Panc1 (cell line): ENCODE data around the gene MAGEB6B. TPM values are rescaled to one million over a fixed set of nuclear protein-coding genes. Genes with fewer than 3 reads are reported as not detected.

Source experiments
- ATAC-seq: fragments of 200-7000 bp; cut with Tn5 transposase; 2 replicates; pipeline ENCODE4 v1.9.1; 2020; ENCODE audit warnings: mild to moderate bottlenecking, moderate library complexity
- Bru-seq: library from RNA; stranded (reverse); fragments of 400-500 nt; gene quantifications from one replicate; lab custom pipeline; 2021; lab: Mats Ljungman, UMichigan
- BruChase-seq, 2 experiments: library from RNA; stranded (reverse); fragments of 400-500 nt; gene quantifications; one replicate each; lab custom pipeline; 2021; lab: Mats Ljungman, UMichigan
- BruUV-seq: library from RNA; stranded (reverse); fragments of 400-500 nt; replicated peaks from 2 replicates; lab custom pipeline; 2021; lab: Mats Ljungman, UMichigan
- CTCF ChIA-PET: fragments of 300-600 bp; sonication (Branson Sonifier 250); formaldehyde crosslinking; loops from one replicate; lab custom pipeline; 2022; ENCODE audit warnings: antibody characterized with exemption; lab: Charles Lee
- POLR2A ChIA-PET: fragments of 300-600 bp; sonication (Branson Sonifier 250); formaldehyde crosslinking; loops from one replicate; lab custom pipeline; 2022; ENCODE audit warnings: antibody characterized with exemption; lab: Charles Lee
- DNase-seq: peaks from one replicate; pipeline ENCODE4 v3.0.0-alpha.2; 2010; ENCODE audit warnings: low read depth, low spot score
- H3K27ac ChIP-seq: 2 replicates; pipeline ENCODE4 v1.5.1; 2011; ENCODE audit warnings: mild to moderate bottlenecking, low read length, inconsistent platforms
- H3K27me3 ChIP-seq: fragments of 200-500 bp; sonication (Bioruptor generic); 2 replicates; pipeline ENCODE4 v1.6.0; 2014; ENCODE audit warnings: low read length, inconsistent platforms; ENCODE audit not compliant: control insufficient read depth, insufficient read depth
- H3K36me3 ChIP-seq: fragments of 200-500 bp; sonication (Bioruptor generic); 2 replicates; pipeline ENCODE4 v1.5.1; 2014; ENCODE audit warnings: inconsistent platforms, mild to moderate bottlenecking, low read length, moderate library complexity; ENCODE audit not compliant: control insufficient read depth, insufficient read depth
- H3K4me1 ChIP-seq: 2 replicates; pipeline ENCODE4 v1.5.1; 2011; ENCODE audit warnings: inconsistent platforms, mild to moderate bottlenecking, low read length, moderate library complexity; ENCODE audit not compliant: control insufficient read depth, insufficient read depth
- H3K4me3 ChIP-seq, 2 experiments: 2 replicates each; pipeline ENCODE4 v1.5.1; 2011 to 2012; ENCODE audit warnings: low read depth in 2 of 2, low read length in 2 of 2, mild to moderate bottlenecking in 2 of 2, inconsistent platforms in 1 of 2, moderate library complexity in 1 of 2
- H3K9me3 ChIP-seq: fragments of 200-500 bp; sonication (Bioruptor generic); 2 replicates; pipeline ENCODE4 v1.5.1; 2014; ENCODE audit warnings: low read depth, mild to moderate bottlenecking, inconsistent platforms, low read length, moderate library complexity; ENCODE audit not compliant: control insufficient read depth, insufficient read depth
- POLR2AphosphoS5 ChIP-seq: IDR thresholded peaks from 2 replicates; pipeline ENCODE4 v1.6.1; 2012; ENCODE audit warnings: mild to moderate bottlenecking, low read depth, low read length, moderate library complexity
- SIN3A ChIP-seq: IDR thresholded peaks from 2 replicates; pipeline ENCODE4 v1.6.1; 2012; ENCODE audit warnings: low read depth, mild to moderate bottlenecking, low read length, moderate library complexity, borderline replicate concordance; ENCODE audit not compliant: insufficient read depth
- TCF7L2 ChIP-seq: IDR thresholded peaks from 2 replicates; pipeline ENCODE4 v1.6.1; 2011; ENCODE audit warnings: mild to moderate bottlenecking, low read depth, low read length, inconsistent platforms
- in situ Hi-C: cut with HindIII; loops from 2 replicates; pipeline ENCODE4 v1.10.0; 2016; ENCODE audit warnings: low sequenced_read_pairs, low pct_unique_long_range_greater_than_20kb
- intact Hi-C: fragments of 100-400 bp; cut with micrococcal nuclease; formaldehyde crosslinking; loops from one replicate; pipeline ENCODE4 v1.10.0; 2022; ENCODE audit not compliant: unreplicated experiment
- long read RNA-seq: library from polyadenylated mRNA; unstranded; transcript quantifications from one replicate; pipeline ENCODE4 v2.0.0, GENCODE V29; 2021; ENCODE audit not compliant: unreplicated experiment
- polyA plus RNA-seq: library from polyadenylated mRNA; unstranded; fragments of >200 nt; gene quantifications from one replicate; pipeline ENCODE4 v1.2.1, GENCODE V29; 2012; ENCODE audit warnings: missing spikeins; ENCODE audit not compliant: insufficient read length
- total RNA-seq: library from RNA; stranded (reverse); gene quantifications from one replicate; pipeline ENCODE4 v1.2.1, GENCODE V29; 2021; ENCODE audit not compliant: unreplicated experiment
- TF ChIP-seq, protein P1 (sequence below): fragments of 450-650 bp; IDR thresholded peaks from 2 replicates; pipeline ENCODE4 v1.5.1; 2017; ENCODE audit warnings: mild to moderate bottlenecking
- TF ChIP-seq, protein P2 (sequence below), 2 experiments: IDR thresholded peaks; 2 replicates each; pipeline ENCODE4 v1.6.1; 2011 to 2012; ENCODE audit warnings: low read depth in 2 of 2, control low read depth in 1 of 2, low read length in 1 of 2, mild to moderate bottlenecking in 1 of 2, moderate library complexity in 1 of 2; ENCODE audit not compliant: insufficient read depth in 1 of 2

Gene MAGEB6B, protein sequence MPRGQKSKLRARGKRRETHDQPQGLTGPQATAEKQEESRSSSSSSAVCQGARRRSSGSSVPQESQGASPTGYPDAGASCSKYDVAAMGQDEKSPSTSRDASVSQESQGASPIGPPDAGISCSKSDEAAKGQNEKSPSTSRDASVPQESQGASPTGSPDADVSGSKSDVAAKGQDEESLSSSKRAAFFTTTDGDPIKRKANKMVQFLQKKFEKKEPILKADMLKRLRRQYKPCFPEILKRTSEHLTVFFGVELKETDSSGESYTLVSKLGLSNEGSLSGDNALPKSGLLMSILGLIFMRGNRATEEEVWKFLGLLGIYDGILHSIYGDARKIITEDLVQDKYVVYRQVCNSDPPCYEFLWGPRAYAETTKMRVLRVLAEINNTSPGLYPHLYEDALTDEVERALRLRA
- not detected for total RNA-seq
- polyA plus RNA-seq = not detected
- Bru-seq, nascent RNA = not detected
- not detected for BruChase-seq, experiment 1, labeled RNA remaining after a 2-hour chase
- not detected for BruChase-seq, experiment 2, labeled RNA remaining after a 6-hour chase
- long read RNA-seq = 0 reads

DNA sequence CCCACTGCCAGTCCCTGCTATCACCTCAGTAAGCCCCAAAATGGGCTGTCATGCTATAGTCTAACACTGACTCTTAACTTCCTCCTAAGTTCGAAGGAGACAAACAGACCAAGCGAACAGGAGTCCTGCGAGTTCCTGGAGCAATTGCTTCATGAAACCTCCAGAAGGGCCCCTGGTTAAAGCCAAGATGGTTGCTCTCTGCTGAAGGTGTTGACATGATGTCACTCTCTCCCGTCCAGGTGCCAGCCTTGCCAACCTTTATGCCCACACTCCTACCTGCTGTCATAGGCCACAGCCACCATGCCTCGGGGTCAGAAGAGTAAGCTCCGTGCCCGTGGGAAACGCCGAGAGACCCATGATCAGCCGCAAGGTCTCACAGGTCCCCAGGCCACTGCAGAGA lies at the start of gene MAGEB6B:
TSS of gene MAGEB6B (plus strand) at position 301 of the 400 bp plus-strand sequence. CDS start at position 301, 0 bp downstream.
- no peak within 1 kb of the TSS for H3K27ac ChIP-seq
- ChIA-PET POLR2A (no interaction called here), CTCF (no interaction called here)
- H3K9me3 ChIP-seq = no peaks in the 10 kb centered on the region
- no peaks in the 10 kb centered on the region for H3K4me1 ChIP-seq
- no peak within 1 kb of the TSS for H3K4me3 ChIP-seq
- DNase-seq (no peak), ATAC-seq (no peak)
- TF ChIP-seq, protein P1, sequence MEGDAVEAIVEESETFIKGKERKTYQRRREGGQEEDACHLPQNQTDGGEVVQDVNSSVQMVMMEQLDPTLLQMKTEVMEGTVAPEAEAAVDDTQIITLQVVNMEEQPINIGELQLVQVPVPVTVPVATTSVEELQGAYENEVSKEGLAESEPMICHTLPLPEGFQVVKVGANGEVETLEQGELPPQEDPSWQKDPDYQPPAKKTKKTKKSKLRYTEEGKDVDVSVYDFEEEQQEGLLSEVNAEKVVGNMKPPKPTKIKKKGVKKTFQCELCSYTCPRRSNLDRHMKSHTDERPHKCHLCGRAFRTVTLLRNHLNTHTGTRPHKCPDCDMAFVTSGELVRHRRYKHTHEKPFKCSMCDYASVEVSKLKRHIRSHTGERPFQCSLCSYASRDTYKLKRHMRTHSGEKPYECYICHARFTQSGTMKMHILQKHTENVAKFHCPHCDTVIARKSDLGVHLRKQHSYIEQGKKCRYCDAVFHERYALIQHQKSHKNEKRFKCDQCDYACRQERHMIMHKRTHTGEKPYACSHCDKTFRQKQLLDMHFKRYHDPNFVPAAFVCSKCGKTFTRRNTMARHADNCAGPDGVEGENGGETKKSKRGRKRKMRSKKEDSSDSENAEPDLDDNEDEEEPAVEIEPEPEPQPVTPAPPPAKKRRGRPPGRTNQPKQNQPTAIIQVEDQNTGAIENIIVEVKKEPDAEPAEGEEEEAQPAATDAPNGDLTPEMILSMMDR = no peak
- TF ChIP-seq POLR2AphosphoS5 (no peak), SIN3A (no peak), TCF7L2 (no peak)
- TF ChIP-seq, protein P2, sequence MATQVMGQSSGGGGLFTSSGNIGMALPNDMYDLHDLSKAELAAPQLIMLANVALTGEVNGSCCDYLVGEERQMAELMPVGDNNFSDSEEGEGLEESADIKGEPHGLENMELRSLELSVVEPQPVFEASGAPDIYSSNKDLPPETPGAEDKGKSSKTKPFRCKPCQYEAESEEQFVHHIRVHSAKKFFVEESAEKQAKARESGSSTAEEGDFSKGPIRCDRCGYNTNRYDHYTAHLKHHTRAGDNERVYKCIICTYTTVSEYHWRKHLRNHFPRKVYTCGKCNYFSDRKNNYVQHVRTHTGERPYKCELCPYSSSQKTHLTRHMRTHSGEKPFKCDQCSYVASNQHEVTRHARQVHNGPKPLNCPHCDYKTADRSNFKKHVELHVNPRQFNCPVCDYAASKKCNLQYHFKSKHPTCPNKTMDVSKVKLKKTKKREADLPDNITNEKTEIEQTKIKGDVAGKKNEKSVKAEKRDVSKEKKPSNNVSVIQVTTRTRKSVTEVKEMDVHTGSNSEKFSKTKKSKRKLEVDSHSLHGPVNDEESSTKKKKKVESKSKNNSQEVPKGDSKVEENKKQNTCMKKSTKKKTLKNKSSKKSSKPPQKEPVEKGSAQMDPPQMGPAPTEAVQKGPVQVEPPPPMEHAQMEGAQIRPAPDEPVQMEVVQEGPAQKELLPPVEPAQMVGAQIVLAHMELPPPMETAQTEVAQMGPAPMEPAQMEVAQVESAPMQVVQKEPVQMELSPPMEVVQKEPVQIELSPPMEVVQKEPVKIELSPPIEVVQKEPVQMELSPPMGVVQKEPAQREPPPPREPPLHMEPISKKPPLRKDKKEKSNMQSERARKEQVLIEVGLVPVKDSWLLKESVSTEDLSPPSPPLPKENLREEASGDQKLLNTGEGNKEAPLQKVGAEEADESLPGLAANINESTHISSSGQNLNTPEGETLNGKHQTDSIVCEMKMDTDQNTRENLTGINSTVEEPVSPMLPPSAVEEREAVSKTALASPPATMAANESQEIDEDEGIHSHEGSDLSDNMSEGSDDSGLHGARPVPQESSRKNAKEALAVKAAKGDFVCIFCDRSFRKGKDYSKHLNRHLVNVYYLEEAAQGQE (IDR thresholded peaks at IDR 0.05; ENCODE audit: insufficient read depth in 1 of 2, low read depth in 2 of 2, low read length in 1 of 2) = no peak
- BruUV-seq = no TSS peak
- in situ Hi-C loops (no loop called here), intact Hi-C loops (no loop called here)
- H3K27me3 ChIP-seq = no peaks in the 10 kb centered on the region
- no peaks in the 10 kb centered on the region for H3K36me3 ChIP-seq

DNA sequence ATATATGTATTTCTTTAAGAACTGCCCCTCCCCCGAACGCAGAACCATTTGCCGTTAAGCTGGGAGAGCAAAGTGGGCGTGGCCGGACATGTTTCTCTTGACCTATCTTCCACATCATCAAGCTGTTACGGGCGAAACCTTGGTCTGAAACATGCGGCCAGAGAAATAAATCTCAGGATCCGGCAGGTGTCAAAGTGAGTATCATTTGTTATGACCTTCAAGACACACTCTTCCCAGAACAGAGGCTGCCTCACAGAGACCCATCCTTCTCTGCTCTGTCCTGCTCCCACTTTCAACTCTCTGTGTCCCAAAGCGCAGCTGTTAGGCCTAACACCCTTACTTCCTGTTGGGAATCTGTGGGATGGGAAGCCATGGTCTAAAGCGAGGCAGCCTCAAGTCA lies 22.1 kb upstream of the MAGEB6B start, which contains the start of gene MAGEB18:
TSS of gene MAGEB18 (plus strand) at position 70 of the 400 bp plus-strand sequence. CDS start 643 bp downstream, outside the sequence.
- ChIA-PET POLR2A (no interaction called here), CTCF (no interaction called here)
- no TSS peak for BruUV-seq
- DNase-seq = no peak
- Histone ChIP-seq H3K4me1 (no peaks in the 10 kb centered on the region), H3K27me3 (no peaks in the 10 kb centered on the region), H3K36me3 (no peaks in the 10 kb centered on the region), H3K27ac (no peak within 1 kb of the TSS), H3K9me3 (no peaks in the 10 kb centered on the region), H3K4me3 (no peak within 1 kb of the TSS)
- no peak for TF ChIP-seq SIN3A
- TF ChIP-seq, protein P2 (IDR thresholded peaks at IDR 0.05; ENCODE audit: insufficient read depth in 1 of 2, low read depth in 2 of 2, low read length in 1 of 2) = no peak
- TF ChIP-seq, protein P1 = no peak
- TF ChIP-seq TCF7L2 = no peak
- no peak for TF ChIP-seq POLR2AphosphoS5
- ATAC-seq = no peak
- in situ Hi-C loops (no loop called here), intact Hi-C loops (no loop called here)
